Tibial nerve (tissue), 4 donors: ENCODE measurements around the gene THUMPD1. TPM values are rescaled to one million over a fixed set of nuclear protein-coding genes. Genes with fewer than 3 reads are reported as not detected.

Experiments
- DNase-seq, 2 donors: peaks; one replicate each; pipeline ENCODE4 v3.0.0-alpha.2; 2019; ENCODE audit warnings: low spot score in 2 of 2
- H3K27ac ChIP-seq, 4 donors: fragments of 200-600 bp; sonication (generic) in 3 of 4; one replicate each; pipeline ENCODE4 v1.5.1; 2017 to 2019; ENCODE audit warnings: mild to moderate bottlenecking in 1 of 4
- H3K27me3 ChIP-seq, 2 donors: fragments of 200-600 bp; sonication (generic) in 1 of 2; one replicate each; pipeline versions ENCODE4 v1.5.1 to v1.6.0; 2017 to 2019
- H3K36me3 ChIP-seq, 3 donors: fragments of 200-600 bp; sonication (generic); one replicate each; pipeline ENCODE4 v1.5.1; 2018 to 2019
- H3K4me1 ChIP-seq, 4 donors: fragments of 200-600 bp; sonication (generic) in 3 of 4; one replicate each; pipeline ENCODE4 v1.5.1; 2017 to 2019
- H3K4me3 ChIP-seq, 4 donors: fragments of 200-600 bp; sonication (generic) in 3 of 4; one replicate each; pipeline ENCODE4 v1.5.1; 2017 to 2019; ENCODE audit warnings: mild to moderate bottlenecking in 1 of 4, moderate library complexity in 1 of 4
- H3K9me3 ChIP-seq, 4 donors: fragments of 200-600 bp; sonication (generic) in 3 of 4; one replicate each; pipeline ENCODE4 v1.5.1; 2017 to 2019
- CTCF ChIP-seq, 5 experiments: fragments of 200-600 bp in 3 of 5; fragments of 450-650 bp in 2 of 5; sonication (generic) in 3 of 5; IDR thresholded peaks; one replicate each; pipeline ENCODE4 v1.5.1; 2016 to 2019; ENCODE audit warnings: antibody characterized with exemption in 5 of 5, mild to moderate bottlenecking in 3 of 5, moderate library complexity in 2 of 5
- EP300 ChIP-seq, 2 donors: sonication (generic); formaldehyde crosslinking; IDR thresholded peaks; one replicate each; pipeline ENCODE4 v1.6.1; 2017; ENCODE audit warnings: antibody characterized with exemption in 2 of 2, mild to moderate bottlenecking in 1 of 2
- POLR2A ChIP-seq, 2 donors: fragments of 450-650 bp; IDR thresholded peaks; one replicate each; pipeline ENCODE4 v1.6.1; 2017; ENCODE audit warnings: antibody characterized with exemption in 2 of 2, mild to moderate bottlenecking in 2 of 2, moderate library complexity in 2 of 2
- WGBS, 2 donors: methylation state at CpG; one replicate each; pipeline ENCODE4 v1.1.5; 2018; 5-methylcytosine and 5-hydroxymethylcytosine counted together
- total RNA-seq, 4 donors: library from RNA; depleted of rRNA; stranded (reverse); fragments of >200 nt; gene quantifications; one replicate each; pipeline ENCODE4 v1.1.0, GENCODE V29; 2016

Gene THUMPD1
- total RNA-seq, 4 donors from 2014 or later = 33.6 to 58.4 (median 49.8) TPM

GRCh38 chr16:20749474-20749873 lies 7.9 kb upstream of the THUMPD1 start:
- DNase-seq = no peak
- Histone ChIP-seq H3K27me3 (no peaks in the 10 kb centered on the region), H3K4me1 (no peaks in the 10 kb centered on the region), H3K27ac (no peak overlapping the region), H3K36me3 (no peaks in the 10 kb centered on the region), H3K4me3 (no peak overlapping the region), H3K9me3 (peaks cover 0 to 18% (median 4%) of the 10 kb centered on the region in 4 donors)
- 75 to 88% methylated on average over 1 of the region's 1 CpG for WGBS, 2 donors
- no peak for TF ChIP-seq EP300 (IDR thresholded peaks at IDR 0.05)
- no peak for TF ChIP-seq POLR2A (IDR thresholded peaks at IDR 0.05)
- TF ChIP-seq CTCF (IDR thresholded peaks at IDR 0.05) = no peak

DNA sequence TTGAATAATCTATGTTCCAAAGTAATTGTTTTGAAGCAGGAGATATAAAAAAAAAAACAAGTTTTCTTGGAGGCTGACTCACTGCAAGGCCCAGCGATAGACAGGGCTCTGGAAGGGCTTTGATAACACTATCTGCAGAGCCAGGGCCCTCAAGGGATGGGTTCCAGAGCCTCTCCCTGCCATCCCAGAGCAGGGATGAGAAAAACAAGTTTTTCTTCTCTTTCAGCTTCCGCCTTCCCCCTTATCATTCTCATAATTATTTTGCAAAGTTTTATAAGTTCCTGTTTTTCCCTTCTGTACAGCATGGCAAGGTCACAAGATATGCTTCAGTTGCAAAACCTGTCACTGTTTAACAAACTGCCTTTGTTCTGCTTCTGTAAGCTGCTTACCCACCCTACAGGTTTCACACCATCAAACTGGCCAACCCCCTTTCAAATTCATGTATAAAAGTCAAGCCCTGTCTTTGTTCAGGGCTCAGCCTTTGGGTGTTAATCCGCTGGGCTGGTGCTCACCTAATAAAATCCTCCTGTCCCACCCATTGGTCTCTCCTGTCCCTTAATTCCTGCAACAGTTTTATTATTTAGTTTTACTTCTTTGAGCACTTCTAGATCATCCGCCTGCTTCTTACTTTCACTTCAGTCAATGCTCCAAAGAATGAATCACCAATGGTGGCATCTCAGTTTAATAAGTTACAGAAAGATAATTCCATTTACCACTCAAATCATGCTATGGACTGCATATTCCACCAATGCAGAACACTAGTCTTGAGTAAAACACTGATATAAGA lies 5.6 kb upstream of the THUMPD1 start:
- Histone ChIP-seq H3K36me3 (no peaks in the 10 kb centered on the region), H3K4me1 (peaks cover 0 to under 1% (median under 1%) of the 10 kb centered on the region in 4 donors), H3K27me3 (no peaks in the 10 kb centered on the region), H3K4me3 (no peak overlapping the region), H3K9me3 (peaks cover 0 to 18% (median 4%) of the 10 kb centered on the region in 4 donors), H3K27ac (no peak overlapping the region)
- DNase-seq = no peak
- WGBS, 2 donors = 84 to 89% methylated on average over 4 of the region's 4 CpGs
- TF ChIP-seq POLR2A (IDR thresholded peaks at IDR 0.05) (no peak), EP300 (IDR thresholded peaks at IDR 0.05) (no peak), CTCF (IDR thresholded peaks at IDR 0.05) (no peak)

- no peak overlapping the region for H3K4me3 ChIP-seq
- 95% methylated on average over 3 of the region's 3 CpGs for WGBS, 2 donors
- H3K27ac ChIP-seq = no peak overlapping the region
- H3K9me3 ChIP-seq = peaks cover 0 to 18% (median 4%) of the 10 kb centered on the region in 4 donors
- H3K36me3 ChIP-seq = no peaks in the 10 kb centered on the region
- H3K4me1 ChIP-seq = peaks cover 0 to 5% (median 3%) of the 10 kb centered on the region in 4 donors
- DNase-seq = no peak
- H3K27me3 ChIP-seq = no peaks in the 10 kb centered on the region
- no peak for TF ChIP-seq POLR2A (IDR thresholded peaks at IDR 0.05)
- TF ChIP-seq CTCF (IDR thresholded peaks at IDR 0.05) = no peak
- no peak for TF ChIP-seq EP300 (IDR thresholded peaks at IDR 0.05)
Observed at GRCh38 chr16:20746461-20746860, 4.8 kb upstream of the THUMPD1 start.

DNA sequence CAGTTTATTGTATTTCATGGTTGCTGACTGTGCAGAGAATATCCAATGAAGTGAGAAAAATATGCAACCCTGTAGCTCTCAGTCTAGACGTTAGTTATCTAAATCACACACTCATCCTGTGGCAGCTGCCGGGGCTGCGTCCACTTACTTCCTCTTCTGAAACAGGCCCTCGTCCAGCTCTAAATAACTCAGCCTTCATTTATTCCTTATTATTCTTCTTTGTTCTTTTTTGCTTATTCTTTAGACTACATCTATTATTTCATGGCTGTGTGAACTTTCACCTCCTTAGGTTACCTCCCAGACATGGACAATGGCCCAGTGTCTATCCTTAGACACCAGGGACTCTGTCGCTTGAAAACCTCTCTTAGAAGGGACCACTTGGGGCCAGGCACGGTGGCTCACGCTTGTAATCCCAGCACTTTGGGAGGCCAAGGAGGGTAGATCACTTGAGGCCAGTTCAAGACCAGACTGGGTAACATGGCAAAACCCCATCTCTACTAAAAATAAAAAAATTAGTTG lies 3.4 kb upstream of the THUMPD1 start:
- Histone ChIP-seq H3K4me1 (peaks cover 0 to 14% (median 7%) of the 10 kb centered on the region in 4 donors), H3K27ac (no peak overlapping the region), H3K27me3 (no peaks in the 10 kb centered on the region), H3K4me3 (no peak overlapping the region), H3K36me3 (no peaks in the 10 kb centered on the region), H3K9me3 (peaks cover 0 to 18% (median 4%) of the 10 kb centered on the region in 4 donors)
- no peak for DNase-seq
- no peak for TF ChIP-seq EP300 (IDR thresholded peaks at IDR 0.05)
- no peak for TF ChIP-seq POLR2A (IDR thresholded peaks at IDR 0.05)
- no peak for TF ChIP-seq CTCF (IDR thresholded peaks at IDR 0.05)
- 33 to 41% methylated on average over 7 of the region's 7 CpGs for WGBS, 2 donors

DNA sequence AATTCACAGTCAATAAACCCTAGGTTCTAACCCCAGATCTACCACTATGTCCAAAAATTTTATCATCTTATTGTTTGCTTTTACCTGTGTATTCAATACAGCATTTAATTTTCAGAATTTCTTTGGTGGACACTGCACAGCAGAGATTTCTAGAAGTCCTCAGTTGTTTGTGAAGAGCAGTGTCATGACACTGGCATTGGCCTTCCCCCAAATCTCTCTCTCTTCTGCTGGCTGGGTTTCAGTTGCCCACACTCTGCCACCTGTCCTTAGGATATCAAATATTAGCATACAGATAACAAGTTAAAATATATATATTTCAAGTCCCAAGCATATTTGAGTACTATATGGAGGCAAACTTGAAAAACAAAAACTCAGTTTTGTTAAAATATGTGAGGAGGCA lies 2.0 kb upstream of the THUMPD1 start:
- peaks cover 0 to 18% (median 4%) of the 10 kb centered on the region in 4 donors for H3K9me3 ChIP-seq
- no peak overlapping the region for H3K27ac ChIP-seq
- no peak for DNase-seq
- peaks cover 0 to 27% (median 10%) of the 10 kb centered on the region in 4 donors for H3K4me1 ChIP-seq
- H3K36me3 ChIP-seq = peaks cover 0 to 5% (median 2%) of the 10 kb centered on the region in 3 donors
- TF ChIP-seq CTCF (IDR thresholded peaks at IDR 0.05) (no peak), POLR2A (IDR thresholded peaks at IDR 0.05) (no peak), EP300 (IDR thresholded peaks at IDR 0.05) (no peak)
- no peak overlapping the region for H3K4me3 ChIP-seq
- no peaks in the 10 kb centered on the region for H3K27me3 ChIP-seq
